Adipose tissue (tissue), 3 donors: ENCODE results near the gene NPLOC4. TPM values are rescaled to one million over a fixed set of nuclear protein-coding genes. Genes with fewer than 3 reads are reported as not detected.

Experiments
- H3K27ac ChIP-seq: one replicate; pipeline ENCODE4 v1.5.1; 2013; ENCODE audit warnings: low read depth, low read length
- WGBS, 3 donors: extraction: QIAGEN DNeasy Blood & Tissue Kit; methylation state at CpG; one replicate each; pipeline ENCODE4 v1.1.7; 2013; 5-methylcytosine and 5-hydroxymethylcytosine counted together
- polyA plus RNA-seq, 3 donors: library from polyadenylated mRNA; stranded (reverse); fragments of 200-250 nt; gene quantifications; one replicate each; pipeline ENCODE4 v1.2.3, GENCODE V29; 2013
- donor health status: healthy with polysubstance abuse.
- donor health status: Bipolar disorder and iron deficiency.
- donor health status: healthy.

NPLOC4 gene
- polyA plus RNA-seq, 3 donors: 21.9 to 53.4 (median 30.8) TPM

- 80 to 81% (median 80%) methylated on average over 27 of the region's 27 CpGs for WGBS, 3 donors
Observed at GRCh38 chr17:81558941-81559806, 77.7 kb downstream of the NPLOC4 start.

DNA sequence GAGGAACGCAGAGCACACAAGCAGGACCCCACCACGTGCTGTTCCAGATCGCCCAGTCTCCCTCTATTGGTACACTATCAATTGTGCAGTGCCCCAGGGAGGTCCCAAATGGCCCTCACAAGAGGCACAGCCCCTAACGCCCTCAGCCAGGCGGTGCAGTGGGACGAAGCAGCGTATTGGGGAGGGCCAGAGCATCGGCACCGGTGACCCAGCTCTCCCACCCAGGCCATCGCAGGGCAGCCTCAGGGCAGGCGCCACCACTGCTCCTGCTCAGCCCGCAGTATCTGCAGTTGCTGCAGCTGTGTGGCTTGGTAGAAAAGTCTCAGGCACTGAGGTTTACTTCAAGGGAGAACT, 78.8 kb downstream of the NPLOC4 start:
- 88 to 94% (median 92%) methylated on average over 12 of the region's 12 CpGs for WGBS, 3 donors
- H3K27ac ChIP-seq: no peak overlapping the region

More at GRCh38 chr17:81558941-81559806, 77.7 kb downstream of the NPLOC4 start:
- H3K27ac ChIP-seq: no peak overlapping the region

GRCh38 chr17:81557276-81558114, 79.4 kb downstream of the NPLOC4 start:
- 85 to 87% (median 85%) methylated on average over 21 of the region's 21 CpGs for WGBS, 3 donors
- H3K27ac ChIP-seq: no peak overlapping the region

GRCh38 chr17:81556863-81557262, 80.0 kb downstream of the NPLOC4 start:
- 89 to 93% (median 91%) methylated on average over 6 of the region's 6 CpGs for WGBS, 3 donors
- H3K27ac ChIP-seq: no peak overlapping the region

DNA sequence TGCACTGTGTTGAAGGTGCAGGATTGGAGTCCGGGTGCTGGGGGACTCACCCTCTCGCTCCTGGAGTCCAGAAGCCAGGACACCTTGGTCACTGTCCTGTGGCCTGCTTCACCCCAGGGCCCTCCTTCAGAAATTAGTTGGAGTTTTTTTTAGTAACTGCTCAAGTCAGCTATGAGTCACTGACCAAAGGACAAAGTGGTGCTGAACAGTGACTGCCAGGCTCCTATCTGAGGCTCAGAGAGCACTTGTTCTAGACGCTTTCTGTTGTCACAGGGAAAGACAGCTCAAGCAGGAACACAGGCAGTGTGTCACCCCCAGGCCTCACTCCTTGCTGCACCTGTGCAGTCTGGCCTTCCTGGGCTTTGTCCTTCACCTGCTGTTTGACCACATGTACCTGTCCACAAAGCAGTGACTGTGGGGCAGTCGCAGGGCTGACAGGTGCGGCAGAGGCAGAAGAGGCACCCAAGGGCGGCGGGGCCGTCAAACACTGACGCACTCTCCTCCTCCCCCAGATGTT, 80.7 kb downstream of the NPLOC4 start:
- no peak overlapping the region for H3K27ac ChIP-seq

DNA sequence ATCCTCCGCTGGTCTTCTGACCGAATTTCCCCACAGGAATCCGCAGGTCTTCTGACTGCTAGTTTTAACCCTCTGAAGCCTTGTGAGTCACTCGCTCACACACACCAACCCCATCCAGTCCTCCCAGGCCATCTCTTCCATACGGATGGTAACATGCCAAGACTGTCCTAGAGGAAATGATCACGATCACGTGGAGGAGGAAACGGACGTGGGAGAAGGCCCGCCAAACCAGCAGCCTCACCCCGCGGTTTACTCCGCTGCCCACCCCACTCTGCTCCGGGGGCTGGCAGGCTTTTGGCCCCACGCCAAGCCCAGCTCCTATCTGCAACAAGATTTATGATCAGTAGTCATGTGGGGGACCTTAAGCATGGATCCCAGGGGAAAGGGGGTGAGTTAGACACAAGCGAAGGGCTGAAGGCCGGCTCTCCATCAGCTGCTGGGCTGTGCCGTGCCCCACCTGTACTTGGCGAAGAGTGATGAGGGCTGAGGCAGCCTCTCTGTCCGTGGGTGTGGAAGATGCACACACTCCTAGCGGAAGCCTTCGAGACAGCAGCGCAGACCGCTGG, 83.2 kb downstream of the NPLOC4 start:
- 19 to 28% (median 19%) methylated on average over 24 of the region's 24 CpGs for WGBS, 3 donors

More for the DNA sequence above, 80.7 kb downstream of the NPLOC4 start:
- WGBS, 3 donors: 85 to 91% (median 86%) methylated on average over 9 of the region's 9 CpGs

GRCh38 chr17:81553018-81553615, 83.8 kb downstream of the NPLOC4 start:
- H3K27ac ChIP-seq: no peak overlapping the region
- 0 to 1% (median 1%) methylated on average over 18 to 19 of the region's 19 CpGs for WGBS, 3 donors

More for the DNA sequence above, 83.2 kb downstream of the NPLOC4 start:
- no peak overlapping the region for H3K27ac ChIP-seq

- WGBS, 3 donors: 0 to 1% (median 0%) methylated on average over 69 to 85 of the region's 85 CpGs
- H3K27ac ChIP-seq: no peak within 1 kb of the TSS
Observed at GRCh38 chr17:81552244-81553017, 84.5 kb downstream of the NPLOC4 start, which contains the start of gene FAAP100. FAAP100 (minus strand) TSS chr17:81552353; CDS start chr17:81552330, 23 bp downstream.

GRCh38 chr17:81551458-81552243, 85.3 kb downstream of the NPLOC4 start:
- no peak overlapping the region for H3K27ac ChIP-seq
- 2% methylated on average over 49 to 69 of the region's 69 CpGs for WGBS, 3 donors

GRCh38 chr17:81550830-81551457, 86.0 kb downstream of the NPLOC4 start:
- H3K27ac ChIP-seq: no peak overlapping the region
- 72 to 83% (median 83%) methylated on average over 27 of the region's 27 CpGs for whole genome bisulfite sequencing, 3 donors

DNA sequence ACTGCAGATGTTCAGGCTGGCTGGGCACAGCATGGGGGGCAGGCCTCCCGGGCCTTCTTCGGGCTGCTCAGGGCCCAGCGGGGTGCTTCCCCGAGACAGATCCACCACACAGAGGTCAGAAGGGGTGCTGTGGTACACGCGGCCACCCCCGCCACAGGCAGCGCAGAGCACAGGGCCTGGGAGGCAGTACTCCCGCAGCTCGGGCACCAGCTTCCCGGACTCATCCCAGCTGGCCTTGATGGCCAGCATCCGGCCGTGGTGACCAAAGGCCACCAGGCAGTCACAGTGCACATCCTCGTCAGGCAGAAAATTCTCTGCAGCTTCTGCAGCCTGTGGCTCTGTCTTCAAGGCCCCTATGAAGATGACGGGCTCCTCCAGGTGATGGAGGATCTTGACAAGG, 86.6 kb downstream of the NPLOC4 start:
- H3K27ac ChIP-seq: no peak overlapping the region
- WGBS, 3 donors: 91 to 95% (median 92%) methylated on average over 13 to 15 of the region's 15 CpGs

- no peak overlapping the region for H3K27ac ChIP-seq
- WGBS, 3 donors: 91 to 95% (median 93%) methylated on average over 8 of the region's 8 CpGs
Observed at GRCh38 chr17:81549826-81550225, 87.1 kb downstream of the NPLOC4 start.

GRCh38 chr17:81549031-81549557, 87.8 kb downstream of the NPLOC4 start:
- H3K27ac ChIP-seq: no peak overlapping the region
- WGBS, 3 donors: 77 to 89% (median 80%) methylated on average over 15 to 16 of the region's 16 CpGs

DNA sequence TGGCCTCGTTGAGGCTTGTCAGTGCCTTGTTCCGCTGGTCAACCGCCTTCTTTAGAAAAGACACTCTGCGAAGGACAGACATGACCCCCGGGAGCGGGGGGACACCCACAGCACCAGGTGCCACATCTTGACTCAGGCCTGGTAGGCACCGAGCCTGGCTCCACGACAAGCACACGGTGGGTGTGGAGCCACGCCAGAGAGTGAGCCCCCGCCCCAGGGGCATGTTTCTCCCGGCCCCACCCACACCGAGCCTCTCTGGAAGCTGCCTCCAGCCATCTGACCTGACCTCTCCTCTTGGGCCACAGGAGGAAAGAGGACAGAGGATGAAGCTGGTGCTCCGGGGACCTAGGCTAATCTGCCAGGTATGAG, 89.3 kb downstream of the NPLOC4 start:
- no peak overlapping the region for H3K27ac ChIP-seq
- WGBS, 3 donors: 83 to 91% (median 85%) methylated on average over 14 of the region's 14 CpGs

DNA sequence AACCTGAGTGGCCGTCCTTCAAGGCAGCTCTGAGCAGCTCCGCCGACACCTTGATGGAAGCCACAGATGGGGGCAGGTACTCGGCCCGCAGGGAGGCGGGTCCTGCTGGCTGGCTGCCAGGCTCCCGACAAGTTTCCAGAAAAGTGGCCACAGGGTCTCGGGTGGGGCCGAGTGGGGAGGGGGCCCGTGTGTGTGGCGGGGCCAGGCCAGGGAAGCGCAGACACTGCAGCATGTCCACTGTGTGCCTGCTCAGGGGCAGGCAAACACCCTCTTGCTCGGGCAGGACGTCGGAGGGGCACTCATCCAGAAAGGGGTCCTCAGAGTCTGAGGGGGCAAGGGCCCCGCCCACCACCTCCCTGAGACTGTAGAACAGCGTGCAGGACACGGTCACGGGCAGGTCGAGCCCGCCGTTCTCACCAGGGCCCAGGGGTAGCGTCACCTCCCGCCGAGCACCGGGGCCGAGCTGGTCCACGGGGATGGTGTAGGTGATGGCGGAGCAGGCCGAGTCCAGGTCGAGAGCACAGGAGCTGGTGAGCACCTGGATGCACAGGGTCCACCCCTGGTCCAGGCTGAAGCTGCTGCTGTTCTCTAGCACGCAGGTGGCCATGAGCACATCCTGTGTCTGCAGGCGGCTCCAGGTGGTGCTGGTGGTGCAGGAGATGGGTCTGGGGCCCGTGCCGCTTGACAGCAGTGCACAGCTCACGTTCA, 89.9 kb downstream of the NPLOC4 start:
- 81 to 90% (median 85%) methylated on average over 29 to 36 of the region's 36 CpGs for WGBS, 3 donors
- no peak overlapping the region for H3K27ac ChIP-seq
